ENCODE results near the gene NME7. TPM values are rescaled to one million over a fixed set of nuclear protein-coding genes. Genes with fewer than 3 reads are reported as not detected.
"Not testable (repeated sequence)": the region's sequence is repeated elsewhere in the genome, so short reads cannot be mapped to it uniquely, and the experiment has no call there.

NME7 gene
- total RNA-seq, 8 experiments from 2014 or later: 14.2 to 111 (median 71.9) TPM

DNA sequence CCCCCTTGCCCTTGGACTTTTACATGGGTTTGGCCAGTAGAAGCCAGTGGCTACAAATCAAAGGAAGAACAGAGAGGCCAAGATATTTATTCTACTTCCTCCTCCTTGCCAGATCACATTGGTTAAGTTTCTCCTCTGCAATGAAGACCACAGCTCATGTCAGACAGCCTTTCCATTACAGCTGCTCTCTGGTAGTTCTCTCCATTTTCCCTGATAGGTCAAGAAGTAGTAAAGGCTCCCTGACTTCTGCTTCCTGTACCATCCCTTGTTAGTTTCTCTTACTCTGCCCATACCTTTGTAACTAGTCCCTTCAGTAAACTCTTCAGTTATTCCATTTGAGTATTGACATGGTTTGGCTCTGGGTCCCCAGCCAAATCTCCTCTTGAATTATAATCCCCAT, 27.8 kb downstream of the NME7 start:
- Histone ChIP-seq H3K4me1 (replicated peaks in 1 of 2) (no peaks in the 10 kb centered on the region), H3K4me3 (no peak overlapping the region), H3K27ac (no peak overlapping the region)
- in situ Hi-C loops (cut with MboI; ENCODE audit: low pct_unique_long_range_greater_than_20kb in 2 of 9, low sequenced_read_pairs in 9 of 9, unreplicated experiment in 9 of 9): loop anchor here in 6 of 9 experiments (10.0 to 25.0 kb wide), 4 partner anchors 227 to 1002 kb away; partner anchors contain the start of gene ATP1B1 (in 1 of the 6)
- no peak for ATAC-seq (replicated peaks in 6 of 8)

DNA sequence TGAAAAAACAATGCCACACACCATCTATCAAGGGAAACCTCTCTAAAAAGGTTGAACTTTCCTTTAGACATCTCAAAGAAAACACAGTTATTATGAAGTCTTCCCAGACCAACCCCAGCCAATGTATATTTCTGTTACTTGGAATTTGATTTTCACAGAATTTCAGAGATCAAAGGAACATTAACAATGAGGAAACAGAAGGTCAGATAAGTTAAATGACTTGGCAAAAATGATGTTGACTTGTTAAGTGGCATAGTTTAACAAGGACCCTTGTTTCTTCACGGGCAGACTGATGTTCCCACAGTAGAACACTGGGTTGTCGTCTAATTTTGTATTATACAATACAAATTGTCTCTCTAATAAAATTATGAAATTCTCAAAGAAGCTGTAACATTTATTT, 29.0 kb downstream of the NME7 start:
- 52 to 100% (median 78%) methylated on average over 1 to 2 of the region's 2 CpGs for WGBS, 10 experiments
- in situ Hi-C loops (cut with MboI; ENCODE audit: low pct_unique_long_range_greater_than_20kb in 2 of 9, low sequenced_read_pairs in 9 of 9, unreplicated experiment in 9 of 9): loop anchor here in 5 of 9 experiments (25.0 kb wide), 3 partner anchors 226 to 1001 kb away; partner anchors contain the start of gene ATP1B1 (in 1 of the 5)
- no peak for ATAC-seq (replicated peaks in 6 of 8)

DNA sequence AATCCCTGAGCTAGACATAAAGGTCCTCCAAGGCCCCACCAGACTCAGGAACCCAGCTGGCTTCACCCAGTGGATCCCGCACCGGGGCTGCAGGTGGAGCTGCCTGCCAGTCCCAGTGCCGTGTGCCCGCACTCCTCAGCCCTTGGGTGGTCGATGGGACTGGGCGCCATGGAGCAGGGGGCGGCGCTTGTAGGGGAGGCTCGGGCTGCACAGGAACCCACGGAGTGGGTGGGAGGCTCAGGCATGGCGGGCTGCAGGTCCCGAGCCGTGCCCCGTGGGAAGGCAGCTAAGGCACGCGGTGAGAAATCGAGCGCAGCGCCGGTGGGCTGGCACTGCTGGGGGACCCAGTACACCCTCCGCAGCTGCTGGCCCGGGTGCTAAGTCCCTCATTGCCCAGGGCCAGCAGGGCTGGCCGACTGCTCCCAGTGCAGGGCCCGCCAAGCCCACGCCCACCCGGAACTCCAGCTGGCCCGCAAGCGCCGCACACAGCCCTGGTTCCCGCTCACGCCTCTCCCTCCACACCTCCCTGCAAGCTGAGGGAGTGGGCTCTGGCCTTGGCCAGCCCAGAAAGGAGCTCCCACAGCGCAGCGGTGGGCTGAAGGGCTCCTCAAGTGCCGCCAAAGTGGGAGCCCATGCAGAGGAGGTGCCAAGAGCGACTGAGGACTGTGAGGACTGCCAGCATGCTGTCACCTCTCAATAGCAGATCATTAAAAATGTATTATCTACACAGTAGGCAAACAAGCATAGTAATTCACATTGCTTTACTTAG, 30.5 kb downstream of the NME7 start:
- in situ Hi-C loops (cut with MboI; ENCODE audit: low pct_unique_long_range_greater_than_20kb in 2 of 9, low sequenced_read_pairs in 9 of 9, unreplicated experiment in 9 of 9): loop anchor here in 5 of 9 experiments (25.0 kb wide), 3 partner anchors 225 to 1000 kb away; partner anchors contain the start of gene ATP1B1 (in 1 of the 5)
- 90 to 100% (median 100%) methylated on average over 1 to 2 of the region's 35 CpGs; no CpG with 5 or more reads in 7 of the 10 experiments for WGBS, 10 experiments
- not testable (repeated sequence) for H3K27ac ChIP-seq; H3K4me3 ChIP-seq; ATAC-seq (replicated peaks in 6 of 8); H3K4me1 ChIP-seq (replicated peaks in 1 of 2)

More for the DNA sequence above, 29.0 kb downstream of the NME7 start:
- Histone ChIP-seq H3K4me1 (replicated peaks in 1 of 2) (no peaks in the 10 kb centered on the region), H3K4me3 (no peak overlapping the region), H3K27ac (no peak overlapping the region)

DNA sequence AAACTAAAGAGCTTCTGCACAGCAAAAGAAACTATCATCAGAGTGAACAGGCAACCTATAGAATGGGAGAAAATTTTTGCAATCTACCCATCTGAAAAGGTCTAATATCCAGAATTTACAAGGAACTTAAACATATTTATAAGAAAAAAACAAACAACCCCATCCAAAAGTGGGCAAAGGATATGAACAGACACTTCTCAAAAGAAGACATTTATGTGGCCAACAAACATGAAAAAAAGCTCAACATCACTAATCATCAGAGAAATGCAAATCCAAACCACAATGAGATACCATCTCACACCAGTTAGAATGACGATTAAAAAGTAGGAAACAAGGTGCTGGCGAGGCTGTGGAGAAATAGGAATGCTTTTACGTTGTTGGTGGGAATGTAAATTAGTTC, 32.9 kb downstream of the NME7 start:
- not testable (repeated sequence) for H3K4me1 ChIP-seq (replicated peaks in 1 of 2); H3K27ac ChIP-seq; H3K4me3 ChIP-seq; ATAC-seq (replicated peaks in 6 of 8)
- in situ Hi-C loops (cut with MboI; ENCODE audit: low pct_unique_long_range_greater_than_20kb in 2 of 9, low sequenced_read_pairs in 9 of 9, unreplicated experiment in 9 of 9): loop anchor here in 5 of 9 experiments (25.0 kb wide), 3 partner anchors 222 to 997 kb away; partner anchors contain the start of gene ATP1B1 (in 1 of the 5)
- 83 to 100% (median 97%) methylated on average over 2 to 3 of the region's 3 CpGs; no CpG with 5 or more reads in 4 of the 10 experiments for WGBS, 10 experiments

DNA sequence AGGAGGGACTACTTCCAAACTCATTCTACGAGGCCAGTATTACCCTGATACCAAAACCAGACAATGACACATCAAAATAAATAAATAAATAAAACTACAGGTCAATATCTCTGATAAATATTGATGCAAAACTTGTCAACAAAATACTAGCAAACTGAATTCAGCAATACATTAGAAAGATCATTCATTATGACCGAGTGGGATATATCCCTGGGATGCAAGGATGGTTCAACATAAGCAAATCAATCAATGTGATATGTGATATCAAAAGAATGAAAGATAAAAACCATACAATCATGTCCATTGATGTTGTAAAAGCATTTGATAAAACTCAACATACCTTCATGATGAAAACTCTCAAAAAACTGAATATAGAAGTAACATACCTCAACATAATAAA, 36.7 kb downstream of the NME7 start:
- H3K4me1 ChIP-seq (replicated peaks in 1 of 2): no peaks in the 10 kb centered on the region
- no peak overlapping the region for H3K27ac ChIP-seq
- H3K4me3 ChIP-seq: no peak overlapping the region
- no peak for ATAC-seq (replicated peaks in 6 of 8)
- in situ Hi-C loops (cut with MboI; ENCODE audit: low pct_unique_long_range_greater_than_20kb in 2 of 9, low sequenced_read_pairs in 9 of 9, unreplicated experiment in 9 of 9): loop anchor here in 5 of 9 experiments (25.0 kb wide), 3 partner anchors 219 to 994 kb away; partner anchors contain the start of gene ATP1B1 (in 1 of the 5)
- WGBS, 10 experiments: 65 to 100% (median 98%) methylated on average over 1 to 2 of the region's 2 CpGs; no CpG with 5 or more reads in 1 of the 10 experiments

DNA sequence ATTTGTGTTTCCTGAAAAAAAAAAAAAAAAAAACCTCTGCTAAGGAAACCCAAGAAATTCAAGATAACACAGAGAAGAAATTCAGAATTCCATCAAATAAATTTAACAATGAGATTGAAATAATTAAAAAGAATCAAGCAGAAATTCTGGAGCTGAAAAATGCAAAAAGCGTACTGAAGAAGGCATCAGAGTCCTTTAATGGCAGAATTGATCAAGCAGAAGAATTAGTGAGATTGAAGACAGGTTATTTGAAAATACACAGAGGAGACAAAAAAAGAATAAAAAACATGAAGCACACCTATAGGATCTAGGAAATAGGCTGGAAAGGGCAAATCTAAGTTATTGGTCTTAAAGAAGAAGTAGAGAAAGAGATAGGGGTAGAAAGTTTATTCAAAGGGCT, 38.2 kb downstream of the NME7 start:
- in situ Hi-C loops (cut with MboI; ENCODE audit: low pct_unique_long_range_greater_than_20kb in 2 of 9, low sequenced_read_pairs in 9 of 9, unreplicated experiment in 9 of 9): loop anchor here in 5 of 9 experiments (25.0 kb wide), 3 partner anchors 217 to 992 kb away; partner anchors contain the start of gene ATP1B1 (in 1 of the 5)
- no peak overlapping the region for H3K4me3 ChIP-seq
- no peak for ATAC-seq (replicated peaks in 6 of 8)
- peaks cover 0 to 4% of the 10 kb centered on the region in 2 donors for H3K4me1 ChIP-seq (replicated peaks in 1 of 2)
- no peak overlapping the region for H3K27ac ChIP-seq
- WGBS, 10 experiments: 41 to 100% (median 100%) methylated on average over 1 of the region's 1 CpG

DNA sequence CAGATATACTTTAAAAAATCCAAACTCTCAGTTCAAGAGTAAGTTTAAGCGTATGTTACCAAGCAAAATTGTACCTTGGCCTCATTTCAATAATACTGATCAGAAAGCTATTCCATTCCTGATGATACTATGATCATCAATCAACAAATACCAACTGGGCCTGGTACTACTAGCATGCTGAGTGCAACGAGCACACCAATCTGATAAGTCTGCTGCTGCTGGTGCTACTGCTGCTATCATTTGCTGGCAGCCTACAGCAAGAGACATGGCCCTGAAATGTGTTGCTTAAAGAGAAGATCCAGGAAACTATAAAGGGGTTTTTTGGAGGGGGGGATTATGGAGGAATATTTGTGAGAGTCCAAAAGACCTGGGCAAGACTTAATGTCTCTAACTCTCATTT, 39.7 kb downstream of the NME7 start:
- 67 to 100% (median 100%) methylated on average over 1 to 2 of the region's 2 CpGs; no CpG with 5 or more reads in 4 of the 10 experiments for WGBS, 10 experiments
- Histone ChIP-seq H3K4me3 (no peak overlapping the region), H3K4me1 (replicated peaks in 1 of 2) (peaks cover 0 to 10% of the 10 kb centered on the region in 2 donors), H3K27ac (no peak overlapping the region)
- ATAC-seq (replicated peaks in 6 of 8): no peak
- in situ Hi-C loops (cut with MboI; ENCODE audit: low pct_unique_long_range_greater_than_20kb in 2 of 9, low sequenced_read_pairs in 9 of 9, unreplicated experiment in 9 of 9): loop anchor here in 5 of 9 experiments (25.0 kb wide), 3 partner anchors 216 to 991 kb away; partner anchors contain the start of gene ATP1B1 (in 1 of the 5)

DNA sequence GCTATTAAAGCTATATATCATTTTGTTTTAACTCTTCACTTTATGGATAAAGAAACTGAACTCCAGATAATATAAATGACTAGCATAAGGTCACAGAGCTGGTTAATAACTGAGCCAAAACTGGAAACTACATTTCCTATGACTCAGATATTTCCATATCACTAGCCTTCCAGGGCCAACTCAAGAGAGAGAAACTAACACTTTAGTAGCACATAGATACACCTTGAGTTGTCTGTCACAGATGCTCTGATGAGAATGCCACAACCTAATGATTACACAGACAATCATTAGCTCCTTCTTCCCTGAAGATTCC, 40.7 kb downstream of the NME7 start:
- in situ Hi-C loops (cut with MboI; ENCODE audit: low pct_unique_long_range_greater_than_20kb in 2 of 9, low sequenced_read_pairs in 9 of 9, unreplicated experiment in 9 of 9): loop anchor here in 5 of 9 experiments (25.0 kb wide), 3 partner anchors 215 to 990 kb away; partner anchors contain the start of gene ATP1B1 (in 1 of the 5)
- H3K27ac ChIP-seq: no peak overlapping the region
- peaks cover 0 to 10% of the 10 kb centered on the region in 2 donors for H3K4me1 ChIP-seq (replicated peaks in 1 of 2)
- ATAC-seq (replicated peaks in 6 of 8): peak in 2 of 8 experiments; percentile 16 to 64
- no peak overlapping the region for H3K4me3 ChIP-seq

DNA sequence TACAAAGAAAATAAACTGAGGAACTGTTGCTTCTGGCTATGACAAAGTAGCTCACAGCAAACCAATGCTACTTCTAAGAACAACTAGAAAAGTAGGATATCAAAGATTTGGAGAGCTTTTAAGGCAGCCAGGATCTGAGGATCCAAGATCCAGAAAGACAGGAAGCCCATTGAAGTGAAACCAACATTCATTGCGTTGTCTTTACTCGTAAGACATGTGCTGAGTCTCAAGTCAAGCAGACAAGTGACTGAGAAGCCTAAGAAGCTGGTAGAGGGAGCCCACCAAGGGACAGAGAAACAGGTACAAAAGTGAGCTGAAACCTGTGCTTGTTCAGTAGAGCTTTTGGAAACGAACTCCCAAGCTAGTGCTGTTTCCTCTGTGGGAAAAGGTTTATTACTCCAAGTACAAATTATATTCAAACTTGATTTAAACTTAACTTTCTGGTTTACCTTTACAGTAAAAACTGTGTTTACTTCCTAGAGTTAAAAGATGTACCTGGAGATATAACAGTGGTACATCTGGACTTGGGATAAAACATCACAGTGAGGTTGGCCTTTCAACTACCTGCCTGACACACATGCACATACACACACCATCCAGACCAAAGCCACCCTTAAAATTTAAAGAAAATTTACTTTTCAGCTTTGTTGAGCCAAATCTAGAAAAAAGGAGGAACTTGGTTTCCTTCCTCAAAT, 41.2 kb downstream of the NME7 start:
- no peak overlapping the region for H3K4me3 ChIP-seq
- no peak for ATAC-seq (replicated peaks in 6 of 8)
- peaks cover 0 to 10% of the 10 kb centered on the region in 2 donors for H3K4me1 ChIP-seq (replicated peaks in 1 of 2)
- H3K27ac ChIP-seq: no peak overlapping the region
- 80 to 100% (median 96%) methylated on average over 2 to 3 of the region's 3 CpGs; no CpG with 5 or more reads in 3 of the 10 experiments for WGBS, 10 experiments
- in situ Hi-C loops (cut with MboI; ENCODE audit: low pct_unique_long_range_greater_than_20kb in 2 of 9, low sequenced_read_pairs in 9 of 9, unreplicated experiment in 9 of 9): loop anchor here in 5 of 9 experiments (25.0 kb wide), 3 partner anchors 214 to 989 kb away; partner anchors contain the start of gene ATP1B1 (in 1 of the 5)

DNA sequence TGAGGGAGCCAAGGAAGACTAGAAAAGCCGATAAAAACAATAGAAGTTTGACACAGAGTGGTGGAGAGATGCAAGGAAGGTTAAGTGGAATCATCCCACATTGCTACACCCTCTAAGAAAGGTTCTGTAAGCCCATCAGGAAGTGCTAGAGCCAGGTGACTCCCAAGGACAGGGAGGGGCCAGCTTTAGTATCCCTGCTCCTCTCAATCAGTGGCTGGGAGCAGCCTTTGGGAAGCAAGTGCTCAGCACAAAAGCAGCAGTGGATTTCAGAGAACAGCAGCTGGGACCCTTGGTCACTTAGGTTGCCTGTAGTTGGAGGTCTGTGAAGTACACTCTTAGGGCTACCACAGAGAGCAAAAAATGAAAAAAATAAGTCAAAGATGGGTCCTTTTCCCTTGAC, 42.5 kb downstream of the NME7 start:
- 63 to 100% (median 89%) methylated on average over 1 of the region's 1 CpG; no CpG with 5 or more reads in 1 of the 10 experiments for WGBS, 10 experiments
- Histone ChIP-seq H3K4me1 (replicated peaks in 1 of 2) (peaks cover 0 to 10% of the 10 kb centered on the region in 2 donors), H3K27ac (no peak overlapping the region), H3K4me3 (no peak overlapping the region)
- ATAC-seq (replicated peaks in 6 of 8): peak in 2 of 8 experiments; percentile 18 to 19
- in situ Hi-C loops (cut with MboI; ENCODE audit: low pct_unique_long_range_greater_than_20kb in 2 of 9, low sequenced_read_pairs in 9 of 9, unreplicated experiment in 9 of 9): loop anchor here in 5 of 9 experiments (25.0 kb wide), 3 partner anchors 213 to 988 kb away; partner anchors contain the start of gene ATP1B1 (in 1 of the 5)

DNA sequence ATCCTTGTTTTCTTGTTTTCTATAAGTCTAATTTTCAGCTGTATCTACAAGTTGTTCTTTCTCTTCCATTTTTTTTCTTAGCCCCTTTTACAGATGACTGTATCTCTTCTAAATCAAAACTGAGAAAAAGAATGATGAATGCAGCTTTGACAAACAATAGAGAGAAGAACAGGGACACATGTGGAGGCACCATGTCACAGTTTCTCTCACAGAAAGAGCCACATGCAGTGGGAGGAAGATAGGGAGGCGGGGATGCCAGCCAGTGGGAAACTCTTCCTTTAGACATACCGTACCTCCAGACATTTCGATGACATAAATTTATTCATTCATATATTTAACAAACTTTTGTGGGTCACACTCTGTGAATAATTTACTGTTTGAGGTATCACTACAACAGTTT, 45.5 kb downstream of the NME7 start:
- Histone ChIP-seq H3K4me3 (no peak overlapping the region), H3K27ac (no peak overlapping the region), H3K4me1 (replicated peaks in 1 of 2) (peaks cover 0 to 10% of the 10 kb centered on the region in 2 donors)
- WGBS, 10 experiments: 93 to 100% (median 98%) methylated on average over 1 to 3 of the region's 3 CpGs; no CpG with 5 or more reads in 1 of the 10 experiments
- no peak for ATAC-seq (replicated peaks in 6 of 8)
- in situ Hi-C loops (cut with MboI; ENCODE audit: low pct_unique_long_range_greater_than_20kb in 2 of 9, low sequenced_read_pairs in 9 of 9, unreplicated experiment in 9 of 9): loop anchor here in 1 of 9 experiments (25.0 kb wide), 1 partner anchor 110 kb away; no protein-coding TSS in a partner anchor

DNA sequence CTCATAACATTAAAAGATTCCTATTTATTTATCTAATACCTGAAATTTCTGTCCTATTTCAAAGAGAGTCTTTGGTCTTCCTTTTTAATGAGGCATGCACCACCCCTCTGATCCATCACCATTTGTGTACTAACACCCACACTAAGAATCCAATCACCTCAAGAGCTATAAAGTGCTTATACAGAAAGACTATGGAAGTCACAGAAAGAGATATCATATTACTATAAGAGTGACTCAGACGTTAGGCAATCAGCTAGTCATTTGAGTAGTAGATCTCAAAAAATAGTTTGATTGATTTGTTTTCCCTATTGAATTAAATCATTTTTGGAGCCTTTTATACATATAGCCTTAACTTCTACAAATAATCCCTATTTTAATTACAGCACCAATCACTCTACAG, 46.1 kb downstream of the NME7 start:
- Histone ChIP-seq H3K4me1 (replicated peaks in 1 of 2) (peaks cover 0 to 10% of the 10 kb centered on the region in 2 donors), H3K4me3 (no peak overlapping the region), H3K27ac (no peak overlapping the region)
- peak in 1 of 8 experiments; percentile 60 for ATAC-seq (replicated peaks in 6 of 8)
- in situ Hi-C loops (cut with MboI; ENCODE audit: low pct_unique_long_range_greater_than_20kb in 2 of 9, low sequenced_read_pairs in 9 of 9, unreplicated experiment in 9 of 9): loop anchor here in 1 of 9 experiments (25.0 kb wide), 1 partner anchor 109 kb away; no protein-coding TSS in a partner anchor
- 50 to 100% (median 83%) methylated on average over 1 of the region's 1 CpG; no CpG with 5 or more reads in 1 of the 10 experiments for WGBS, 10 experiments

Measured in motor neuron (in vitro differentiated cells).